Aorta (tissue), 5 donors: Measurements from ENCODE around the gene ZDHHC11. TPM values are rescaled to one million over a fixed set of nuclear protein-coding genes. Genes with fewer than 3 reads are reported as not detected.
A peak's percentile ranks its signal among the peaks of the same experiment; 100 is the strongest.
"Not testable (repeated sequence)": the region's sequence is repeated elsewhere in the genome, so short reads cannot be mapped to it uniquely, and the experiment has no call there.

Experiments used
- ATAC-seq: fragments of 200-7000 bp; cut with Tn5 transposase; one replicate; pipeline ENCODE4 v1.9.1; 2022; ENCODE audit warnings: moderate library complexity; ENCODE audit not compliant: low FRiP score
- DNase-seq, 2 donors: peaks; one replicate each; pipeline ENCODE4 v3.0.0-alpha.2; 2020
- H3K27ac ChIP-seq, 2 donors: one replicate each; pipeline ENCODE4 v1.5.1; 2013; ENCODE audit warnings: low read length in 2 of 2, mild to moderate bottlenecking in 2 of 2, moderate library complexity in 2 of 2, control low read depth in 1 of 2, inconsistent platforms in 1 of 2, low read depth in 1 of 2
- H3K27me3 ChIP-seq, 2 donors: one replicate each; pipeline ENCODE4 v1.6.1; 2013; ENCODE audit warnings: control low read depth in 1 of 2, low read length in 1 of 2, mild to moderate bottlenecking in 1 of 2, moderate library complexity in 1 of 2; ENCODE audit not compliant: insufficient read depth in 2 of 2, control insufficient read depth in 1 of 2
- H3K36me3 ChIP-seq, 2 donors: one replicate each; pipeline ENCODE4 v1.6.1; 2013; ENCODE audit warnings: control low read depth in 1 of 2, low read length in 1 of 2, mild to moderate bottlenecking in 1 of 2; ENCODE audit not compliant: insufficient read depth in 2 of 2, control insufficient read depth in 1 of 2
- H3K4me1 ChIP-seq, 2 donors: one replicate each; pipeline ENCODE4 v1.6.1; 2013; ENCODE audit warnings: low read length in 2 of 2, control low read depth in 1 of 2, mild to moderate bottlenecking in 1 of 2, moderate library complexity in 1 of 2; ENCODE audit not compliant: insufficient read depth in 2 of 2, control insufficient read depth in 1 of 2
- H3K4me3 ChIP-seq, 2 donors: one replicate each; pipeline ENCODE4 v1.5.1; 2013; ENCODE audit warnings: low read length in 2 of 2, control low read depth in 1 of 2, mild to moderate bottlenecking in 1 of 2
- H3K9me3 ChIP-seq: one replicate; pipeline ENCODE4 v1.6.1; 2013; ENCODE audit warnings: mild to moderate bottlenecking, low read length; ENCODE audit not compliant: control insufficient read depth
- WGBS, 2 donors: extraction: QIAGEN DNeasy Blood & Tissue Kit; methylation state at CpG; one replicate each; pipeline ENCODE4 v1.1.7; 2013; 5-methylcytosine and 5-hydroxymethylcytosine counted together
- intact Hi-C, 2 donors: fragments of 100-400 bp; cut with DNase I; formaldehyde crosslinking; loops; one replicate each; pipeline versions ENCODE4 v1.14.2 to v1.15.0; 2022
- polyA plus RNA-seq, 2 donors: library from polyadenylated mRNA; stranded (reverse); fragments of 200-250 nt; gene quantifications; one replicate each; pipeline ENCODE4 v1.2.3, GENCODE V29; 2013
- total RNA-seq, 2 donors: library from RNA; stranded (reverse); fragmentation: NEBNext Ultra II Directional; extraction: Animal tissue kit (Norgen Biotek cat#: 25700); gene quantifications; one replicate each; pipeline ENCODE4 v1.2.1, GENCODE V29; 2021
- donor health status: healthy with polysubstance abuse.
- donor health status: Bipolar disorder and iron deficiency.
- donor health status: DM: no; HTN: no; CAD: no.
- donor health status: DM: no; HTN: no; CAD: no.
- donor health status: DM: yes; HTN: yes; CAD: no.

ZDHHC11 gene
- total and polyA plus RNA-seq, 4 donors: 1.5 to 26.0 (median 6.2) TPM

- Histone ChIP-seq H3K36me3 (no peaks in the 10 kb centered on the region), H3K4me3 (no peak overlapping the region), H3K27me3 (no peaks in the 10 kb centered on the region), H3K27ac (no peak overlapping the region), H3K9me3 (no peaks in the 10 kb centered on the region), H3K4me1 (no peaks in the 10 kb centered on the region)
- ATAC-seq (no peak), DNase-seq (no peak)
- 97% methylated on average over 15 of the region's 15 CpGs; no CpG with 5 or more reads in 1 of the 2 donors for WGBS, 2 donors
- intact Hi-C loops: no loop called here
Measured at GRCh38 chr5:816176-816575, 34.6 kb downstream of the ZDHHC11 start.

- no peaks in the 10 kb centered on the region for H3K36me3 ChIP-seq
- 99% methylated on average over 3 of the region's 3 CpGs; no CpG with 5 or more reads in 1 of the 2 donors for WGBS, 2 donors
- no peak for ATAC-seq
- no peak overlapping the region for H3K27ac ChIP-seq
- no peaks in the 10 kb centered on the region for H3K9me3 ChIP-seq
- H3K27me3 ChIP-seq: no peaks in the 10 kb centered on the region
- peak overlapping the region in 1 of 2 donors; percentile 20 for H3K4me3 ChIP-seq
- no peaks in the 10 kb centered on the region for H3K4me1 ChIP-seq
- intact Hi-C loops: no loop called here
- DNase-seq: no peak
Measured at GRCh38 chr5:815449-815848, 35.3 kb downstream of the ZDHHC11 start.

- ATAC-seq, intact Hi-C loops: not testable (repeated sequence)
- 87% methylated on average over 5 of the region's 5 CpGs; no CpG with 5 or more reads in 1 of the 2 donors for WGBS, 2 donors
Measured at GRCh38 chr5:813575-813974, 37.2 kb downstream of the ZDHHC11 start.

GRCh38 chr5:811384-811783 lies 39.4 kb downstream of the ZDHHC11 start:
- H3K27me3 ChIP-seq, ATAC-seq, H3K27ac ChIP-seq, intact Hi-C loops, H3K36me3 ChIP-seq, H3K4me3 ChIP-seq, H3K9me3 ChIP-seq, DNase-seq, H3K4me1 ChIP-seq: not testable (repeated sequence)
- 64 to 66% methylated on average over 7 to 8 of the region's 9 CpGs for WGBS, 2 donors

More at GRCh38 chr5:813575-813974, 37.2 kb downstream of the ZDHHC11 start:
- not testable (repeated sequence) for H3K4me1 ChIP-seq, H3K9me3 ChIP-seq, H3K27ac ChIP-seq, H3K36me3 ChIP-seq, H3K27me3 ChIP-seq, DNase-seq, H3K4me3 ChIP-seq

- H3K4me3 ChIP-seq, DNase-seq, H3K36me3 ChIP-seq, H3K4me1 ChIP-seq, H3K27ac ChIP-seq, intact Hi-C loops, H3K27me3 ChIP-seq, H3K9me3 ChIP-seq: not testable (repeated sequence)
- ATAC-seq: peak; percentile 37
- WGBS, 2 donors: 59 to 85% methylated on average over 4 of the region's 10 CpGs
Measured at GRCh38 chr5:807719-808514, 42.9 kb downstream of the ZDHHC11 start.

GRCh38 chr5:801472-801871 lies 49.3 kb downstream of the ZDHHC11 start:
- Histone ChIP-seq H3K9me3 (no peaks in the 10 kb centered on the region), H3K4me3 (no peak overlapping the region), H3K27me3 (no peaks in the 10 kb centered on the region), H3K36me3 (no peaks in the 10 kb centered on the region), H3K27ac (no peak overlapping the region), H3K4me1 (no peaks in the 10 kb centered on the region)
- DNase-seq: no peak
- intact Hi-C loops: no loop called here
- WGBS, 2 donors: 54% methylated on average over 6 of the region's 6 CpGs; no CpG with 5 or more reads in 1 of the 2 donors
- ATAC-seq: no peak

GRCh38 chr5:801055-801454 lies 49.7 kb downstream of the ZDHHC11 start:
- H3K27ac ChIP-seq, DNase-seq, H3K27me3 ChIP-seq, H3K4me1 ChIP-seq, intact Hi-C loops, H3K36me3 ChIP-seq, H3K9me3 ChIP-seq, ATAC-seq, H3K4me3 ChIP-seq: not testable (repeated sequence)
- WGBS, 2 donors: 48% methylated on average over 4 of the region's 4 CpGs; no CpG with 5 or more reads in 1 of the 2 donors

GRCh38 chr5:798505-799138 lies 52.2 kb downstream of the ZDHHC11 start:
- H3K4me3 ChIP-seq, H3K4me1 ChIP-seq, ATAC-seq, H3K9me3 ChIP-seq, H3K27me3 ChIP-seq, H3K36me3 ChIP-seq, DNase-seq, H3K27ac ChIP-seq: not testable (repeated sequence)
- intact Hi-C loops: loop anchor here in 1 of 2 donors (5.0 kb wide), 1 partner anchor 86 kb away; no protein-coding TSS in a partner anchor
- WGBS, 2 donors: 61 to 84% methylated on average over 3 to 5 of the region's 6 CpGs
